Measurements from ENCODE around the gene SYNPR.

DNA sequence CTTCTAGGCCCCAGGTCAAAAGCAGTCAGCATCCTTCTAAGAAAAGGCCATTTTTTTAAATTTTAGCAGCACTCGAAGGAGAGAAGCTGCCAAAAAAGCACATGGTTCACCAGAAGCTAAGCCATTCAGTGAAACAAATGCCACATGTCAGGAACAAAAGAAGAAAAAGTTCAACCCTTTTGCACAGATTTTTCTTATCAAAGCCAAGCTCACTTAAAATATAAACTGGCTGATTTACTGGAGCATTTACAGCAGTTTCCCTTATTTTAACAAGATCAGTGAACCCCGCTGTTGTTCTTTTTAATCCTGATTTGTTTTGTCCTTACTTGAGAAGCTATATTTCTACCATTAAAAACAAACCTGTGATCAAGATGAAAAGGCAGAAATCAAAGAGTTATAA lies 46.5 kb upstream of the SYNPR start:
- no peak for TF ChIP-seq POLR2A (IDR thresholded peaks at IDR 0.05)
- no peak for TF ChIP-seq EP300 (IDR thresholded peaks at IDR 0.05)
